HUES6 (cell line): ENCODE measurements around the gene HNRNPC.
"Not testable (repeated sequence)": the region's sequence is repeated elsewhere in the genome, so short reads cannot be mapped to it uniquely, and the experiment has no call there.

Source experiments
- H3K27ac ChIP-seq: 2 replicates; pipeline ENCODE4 v1.7.0; 2013; ENCODE audit warnings: low read depth, mild to moderate bottlenecking, low read length, inconsistent platforms
- H3K27me3 ChIP-seq: 2 replicates; pipeline ENCODE4 v1.6.1; 2013; ENCODE audit warnings: low read length; ENCODE audit not compliant: control insufficient read depth, insufficient read depth
- H3K36me3 ChIP-seq: 2 replicates; pipeline ENCODE4 v1.6.1; 2013; ENCODE audit warnings: low read length; ENCODE audit not compliant: control insufficient read depth, insufficient read depth
- H3K4me1 ChIP-seq: 2 replicates; pipeline ENCODE4 v1.6.1; 2013; ENCODE audit warnings: low read length; ENCODE audit not compliant: control insufficient read depth, insufficient read depth
- H3K4me3 ChIP-seq: 2 replicates; pipeline ENCODE4 v1.5.1; 2013; ENCODE audit warnings: low read depth, low read length
- H3K9ac ChIP-seq: one replicate; pipeline ENCODE4 v1.6.1; 2013; ENCODE audit warnings: mild to moderate bottlenecking, low read length
- H3K9me3 ChIP-seq: 2 replicates; pipeline ENCODE4 v1.6.1; 2013; ENCODE audit warnings: low read depth, low read length; ENCODE audit not compliant: control insufficient read depth, insufficient read depth

HNRNPC gene

DNA sequence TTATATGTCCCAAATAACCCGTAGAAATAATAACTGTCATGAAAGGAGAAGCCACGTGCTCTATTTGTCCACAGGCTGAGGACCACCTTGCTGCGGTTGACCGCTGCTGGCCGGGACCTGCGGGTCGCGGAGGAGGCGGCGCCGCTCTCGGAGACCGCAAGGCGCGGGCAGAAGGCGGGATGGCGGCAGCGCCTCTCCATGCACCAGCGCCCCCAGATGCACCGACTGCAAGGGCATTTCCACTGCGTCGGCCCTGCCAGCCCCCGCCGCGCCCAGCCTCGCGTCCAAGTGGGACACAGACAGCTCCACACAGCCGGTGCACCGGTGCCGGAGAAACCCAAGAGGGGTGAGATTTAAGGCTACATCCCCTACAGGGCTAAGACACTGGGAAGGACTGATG is 31.6 kb upstream of the HNRNPC start:
- no peak overlapping the region for H3K27ac ChIP-seq
- no peaks in the 10 kb centered on the region for H3K36me3 ChIP-seq
- peak overlapping the region; percentile 59 for H3K9ac ChIP-seq
- H3K27me3 ChIP-seq = peaks cover 9% of the 10 kb centered on the region
- H3K9me3 ChIP-seq = no peaks in the 10 kb centered on the region
- peak overlapping the region; percentile 51 for H3K4me3 ChIP-seq
- 0 out of 2 replicates have a peak, but pooled peaks cover 3% of the 10 kb centered on the region for H3K4me1 ChIP-seq

GRCh38 chr14:21299562-21300130 is 30.4 kb upstream of the HNRNPC start:
- H3K4me1 ChIP-seq = 0 out of 2 replicates have a peak, but pooled peaks cover 3% of the 10 kb centered on the region
- no peak overlapping the region for H3K9ac ChIP-seq
- H3K36me3 ChIP-seq = no peaks in the 10 kb centered on the region
- H3K9me3 ChIP-seq = no peaks in the 10 kb centered on the region
- no peak overlapping the region for H3K4me3 ChIP-seq
- no peak overlapping the region for H3K27ac ChIP-seq
- H3K27me3 ChIP-seq = peaks cover 9% of the 10 kb centered on the region

DNA sequence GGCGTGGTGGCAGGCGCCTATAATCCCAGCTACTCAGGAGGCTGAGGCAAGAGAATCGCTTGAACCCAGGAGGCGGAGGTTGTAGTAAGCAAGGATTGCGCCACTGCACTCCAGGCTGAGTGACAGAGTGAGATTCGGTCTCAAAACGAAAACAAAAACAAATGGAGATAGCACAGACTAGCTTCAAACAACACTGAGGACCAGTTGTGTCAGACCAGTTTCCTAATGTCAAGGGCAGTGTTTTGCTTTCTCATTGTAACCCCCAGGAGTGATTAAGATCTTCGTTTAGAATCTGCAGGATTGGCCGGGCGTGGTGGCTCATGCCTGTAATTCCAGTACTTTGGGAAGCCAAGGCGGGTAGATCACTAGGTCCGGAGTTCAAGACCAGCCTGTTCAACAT is 29.1 kb upstream of the HNRNPC start:
- Histone ChIP-seq H3K36me3 (no peaks in the 10 kb centered on the region), H3K9ac (no peak overlapping the region), H3K27ac (no peak overlapping the region), H3K27me3 (peaks cover 9% of the 10 kb centered on the region), H3K4me1 (0 out of 2 replicates have a peak, but pooled peaks cover 3% of the 10 kb centered on the region), H3K4me3 (no peak overlapping the region), H3K9me3 (no peaks in the 10 kb centered on the region)

- not testable (repeated sequence) for H3K4me1 ChIP-seq, H3K27me3 ChIP-seq, H3K36me3 ChIP-seq, H3K27ac ChIP-seq, H3K9ac ChIP-seq, H3K9me3 ChIP-seq, H3K4me3 ChIP-seq
Observed at GRCh38 chr14:21294026-21294425, 24.8 kb upstream of the HNRNPC start.

- H3K9ac ChIP-seq = no peak overlapping the region
Observed at GRCh38 chr14:21287168-21287567, 17.9 kb upstream of the HNRNPC start.

GRCh38 chr14:21286516-21286915 is 17.3 kb upstream of the HNRNPC start:
- not testable (repeated sequence) for H3K9me3 ChIP-seq, H3K27me3 ChIP-seq, H3K36me3 ChIP-seq, H3K9ac ChIP-seq, H3K4me3 ChIP-seq, H3K4me1 ChIP-seq, H3K27ac ChIP-seq

More at GRCh38 chr14:21287168-21287567, 17.9 kb upstream of the HNRNPC start:
- H3K9me3 ChIP-seq = no peaks in the 10 kb centered on the region
- no peak overlapping the region for H3K4me3 ChIP-seq
- H3K27me3 ChIP-seq = no peaks in the 10 kb centered on the region
- H3K36me3 ChIP-seq = no peaks in the 10 kb centered on the region
- H3K4me1 ChIP-seq = no peaks in the 10 kb centered on the region
- no peak overlapping the region for H3K27ac ChIP-seq

DNA sequence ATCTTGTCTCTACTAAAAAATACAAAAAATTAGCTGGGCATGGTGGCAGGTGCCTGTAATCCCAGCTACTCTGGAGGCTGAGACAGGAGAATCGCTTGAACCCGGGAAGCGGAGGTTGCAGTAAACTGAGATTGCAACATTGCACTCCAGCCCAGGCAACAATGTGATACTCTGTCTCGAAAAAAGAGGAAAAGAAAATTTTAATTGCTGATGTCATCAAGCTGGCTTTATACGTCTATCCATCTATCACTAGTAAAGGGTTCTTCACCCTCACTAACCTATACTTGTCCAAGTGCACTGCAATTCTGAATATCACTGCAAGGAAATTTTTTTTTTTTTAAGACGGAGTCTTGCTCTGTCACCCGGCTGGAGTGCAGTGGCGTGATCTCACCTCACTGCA is 12.7 kb upstream of the HNRNPC start:
- not testable (repeated sequence) for H3K9me3 ChIP-seq, H3K36me3 ChIP-seq, H3K4me3 ChIP-seq, H3K9ac ChIP-seq, H3K27me3 ChIP-seq, H3K27ac ChIP-seq, H3K4me1 ChIP-seq

GRCh38 chr14:21279783-21280182 is 10.5 kb upstream of the HNRNPC start, which contains the start of gene RPGRIP1:
Gene RPGRIP1, plus strand, starts transcription at chr14:21280083. Its CDS starts 7,894 bp downstream, at chr14:21287977.
- Histone ChIP-seq H3K36me3 (no peaks in the 10 kb centered on the region), H3K4me1 (no peaks in the 10 kb centered on the region)

DNA sequence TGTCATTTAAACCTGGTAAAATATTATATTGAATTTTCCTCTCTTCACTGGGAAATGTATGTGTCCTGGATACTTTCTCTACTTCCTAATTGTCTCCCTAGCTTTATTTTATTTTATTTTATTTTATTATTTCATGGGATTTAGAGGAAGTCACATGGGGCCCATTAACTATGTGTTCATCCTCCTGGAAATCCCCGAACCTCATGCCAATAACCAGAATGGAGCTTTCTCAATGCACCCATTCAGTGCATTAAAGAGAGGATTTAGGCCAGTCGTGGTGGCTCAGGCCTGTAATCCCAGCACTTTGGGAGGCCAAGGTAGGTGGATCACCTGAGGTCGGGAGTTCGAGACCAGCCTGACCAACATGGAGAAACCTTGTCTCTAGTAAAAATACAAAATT is 9.4 kb upstream of the HNRNPC start:
- Histone ChIP-seq H3K9me3 (no peaks in the 10 kb centered on the region), H3K4me3 (no peak overlapping the region), H3K9ac (no peak overlapping the region), H3K27me3 (no peaks in the 10 kb centered on the region), H3K36me3 (no peaks in the 10 kb centered on the region), H3K4me1 (no peaks in the 10 kb centered on the region), H3K27ac (no peak overlapping the region)

More at GRCh38 chr14:21279783-21280182, 10.5 kb upstream of the HNRNPC start, which contains the start of gene RPGRIP1:
- H3K27ac ChIP-seq = no peak within 1 kb of the TSS
- H3K9ac ChIP-seq = no peak within 1 kb of the TSS
- H3K9me3 ChIP-seq = no peaks in the 10 kb centered on the region
- no peaks in the 10 kb centered on the region for H3K27me3 ChIP-seq
- H3K4me3 ChIP-seq = no peak within 1 kb of the TSS

DNA sequence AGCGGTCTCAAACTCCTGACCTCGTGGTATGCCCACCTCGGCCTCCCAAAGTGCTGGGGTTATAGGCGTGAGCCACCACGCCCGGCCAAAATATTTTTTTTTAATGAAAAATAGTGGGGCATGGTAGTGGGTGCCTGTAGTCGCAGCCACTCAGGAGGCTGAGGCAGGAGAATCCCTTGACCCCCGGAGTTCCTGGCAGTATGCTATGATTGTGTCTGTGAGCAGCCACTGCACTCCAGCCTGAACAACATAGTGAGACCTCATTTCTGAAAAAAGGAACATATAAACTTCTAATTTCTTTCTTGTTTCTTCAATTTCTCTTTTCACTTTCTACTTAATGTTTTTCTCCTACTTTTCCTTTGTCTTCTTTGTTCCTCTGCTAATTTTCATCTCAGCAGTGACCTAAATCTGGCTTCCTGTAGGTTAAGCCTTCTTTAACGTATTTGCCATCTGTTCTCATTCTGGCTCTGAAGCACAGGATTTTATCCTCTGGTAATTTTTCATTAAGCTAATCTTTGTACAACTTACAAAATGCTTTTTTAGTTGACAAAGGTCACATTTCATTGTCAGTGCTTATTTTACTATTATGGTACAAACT is 6.1 kb upstream of the HNRNPC start:
- H3K9ac ChIP-seq = no peak overlapping the region
- no peaks in the 10 kb centered on the region for H3K4me1 ChIP-seq
- no peak overlapping the region for H3K4me3 ChIP-seq
- H3K27ac ChIP-seq = no peak overlapping the region
- H3K9me3 ChIP-seq = no peaks in the 10 kb centered on the region
- no peaks in the 10 kb centered on the region for H3K36me3 ChIP-seq
- no peaks in the 10 kb centered on the region for H3K27me3 ChIP-seq

DNA sequence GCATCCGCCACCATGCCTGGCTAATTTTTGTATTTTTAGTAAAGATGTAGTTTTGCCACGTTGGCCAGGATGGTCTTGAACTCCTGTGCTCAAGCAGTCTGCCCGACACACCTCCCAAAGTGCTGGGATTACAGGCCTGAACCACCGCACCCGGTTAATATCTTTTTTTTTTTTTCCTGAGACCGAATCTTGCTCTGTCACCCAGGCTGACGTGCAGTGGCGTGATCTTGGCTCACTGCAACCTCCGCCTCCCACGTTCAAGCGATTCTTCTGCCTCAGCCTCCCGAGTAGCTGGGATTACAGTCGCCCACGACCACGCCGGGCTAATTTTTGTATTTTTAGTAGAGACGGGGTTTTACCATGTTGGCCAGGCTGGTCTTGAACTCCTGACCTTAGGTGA is 3.4 kb upstream of the HNRNPC start:
- not testable (repeated sequence) for H3K4me1 ChIP-seq, H3K27me3 ChIP-seq, H3K27ac ChIP-seq, H3K9me3 ChIP-seq, H3K4me3 ChIP-seq, H3K9ac ChIP-seq
- H3K36me3 ChIP-seq = peaks cover 15% of the 10 kb centered on the region
